NCI-H1930 (cell line): ENCODE data around the gene CASP5.
"Not testable (repeated sequence)": the region's sequence is repeated elsewhere in the genome, so short reads cannot be mapped to it uniquely, and the experiment has no call there.

Experiments used
- DNase-seq, 2 experiments: peaks; one replicate each; lab custom pipeline; 2025; lab: John Stamatoyannopoulos, UW

Gene CASP5

DNA sequence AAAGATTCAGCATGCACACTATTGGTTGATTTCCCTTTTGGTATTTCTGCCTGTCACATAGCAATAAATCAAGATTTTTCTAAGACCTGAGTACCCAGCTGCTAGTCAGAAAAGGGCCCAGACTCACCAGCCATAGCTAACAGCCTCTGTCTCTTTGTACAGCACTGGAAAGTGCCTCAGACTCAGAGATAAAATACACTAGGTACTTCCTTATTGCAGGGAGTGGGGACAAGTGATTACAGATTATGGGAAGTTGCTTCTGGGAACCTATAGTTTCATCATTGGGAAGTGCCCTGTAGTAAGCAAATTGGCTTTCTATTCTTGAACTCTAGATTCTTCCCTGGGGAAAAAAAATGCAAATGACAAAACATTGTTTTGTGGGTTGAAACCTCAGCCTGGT is at the start of gene CASP5:
Gene CASP5 (minus strand): TSS at position 166 of the 400 bp plus-strand sequence. CDS start 32 bp downstream, at position 134.
- no peak for DNase-seq

- not testable (repeated sequence) for DNase-seq
These were observed 49.1 kb upstream of the CASP5 start for GRCh38 chr11:105072080-105072479.

DNA sequence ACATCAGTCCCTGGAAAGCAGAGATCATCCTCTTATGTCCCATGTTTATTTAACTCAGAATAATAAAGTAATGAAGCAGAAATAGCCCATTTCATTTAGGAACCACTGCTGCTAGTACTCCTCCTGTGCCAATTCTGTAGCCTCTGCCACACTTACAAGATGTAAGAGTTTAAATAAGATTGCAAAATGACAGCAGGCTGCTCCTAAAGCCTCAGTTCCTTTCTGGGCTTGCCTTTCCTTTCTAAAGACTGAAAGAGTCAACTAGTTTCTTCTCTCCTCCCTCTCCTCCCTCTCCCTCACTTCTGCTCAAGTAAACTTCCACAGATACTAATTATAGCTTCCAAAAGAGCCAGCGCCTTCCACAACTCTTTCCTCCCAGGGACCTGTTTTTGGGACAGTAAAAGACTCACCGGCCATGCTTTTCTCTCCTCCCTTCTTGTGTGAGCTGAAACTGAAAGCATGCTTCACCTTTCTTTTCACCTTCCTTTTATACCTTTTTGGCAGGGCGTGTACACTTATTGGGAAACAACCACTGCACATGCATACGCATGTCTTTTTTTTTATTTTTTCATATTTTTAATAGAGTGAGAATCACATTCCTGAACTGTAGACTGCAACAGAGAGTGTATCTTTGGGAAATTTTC is 48.2 kb upstream of the CASP5 start:
- DNase-seq, result no peak

- DNase-seq, result no peak
These were observed 47.3 kb upstream of the CASP5 start for GRCh38 chr11:105070306-105070705.

- not testable (repeated sequence) for DNase-seq
These were observed 46.8 kb upstream of the CASP5 start for GRCh38 chr11:105069749-105070148.

DNA sequence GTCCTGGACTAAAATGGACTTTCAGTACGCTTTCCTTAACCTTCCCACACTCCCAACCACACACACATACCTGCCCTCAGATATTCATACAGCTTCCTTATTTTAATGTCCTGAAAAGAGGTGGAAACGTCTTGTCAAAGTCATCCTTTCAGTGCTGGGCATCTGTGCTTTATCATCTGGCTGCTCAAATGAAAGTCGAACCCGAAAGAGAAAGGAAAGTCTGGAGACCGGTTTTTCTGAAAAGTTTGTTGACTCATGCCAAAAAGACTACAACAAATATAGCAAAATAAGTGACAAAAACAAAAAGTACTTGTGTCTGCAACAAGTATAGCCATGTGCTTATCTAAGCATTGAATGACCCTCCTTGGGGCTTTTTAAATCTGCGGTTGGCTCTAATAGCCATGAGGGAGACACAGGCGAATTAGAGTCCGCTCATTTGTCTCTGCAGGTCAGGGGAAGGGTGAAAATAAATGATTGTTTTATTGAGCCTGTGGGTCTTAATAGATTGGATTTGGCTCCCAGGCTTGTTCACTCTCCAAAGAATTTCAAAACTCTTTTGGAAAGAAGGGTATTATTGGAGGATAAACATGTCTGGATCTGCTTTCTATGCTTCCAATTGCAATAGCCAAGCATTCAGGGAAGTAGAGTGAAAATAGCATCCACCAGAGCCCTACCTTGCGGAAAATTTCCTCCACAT is 40.4 kb upstream of the CASP5 start:
- not testable (repeated sequence) for DNase-seq

DNA sequence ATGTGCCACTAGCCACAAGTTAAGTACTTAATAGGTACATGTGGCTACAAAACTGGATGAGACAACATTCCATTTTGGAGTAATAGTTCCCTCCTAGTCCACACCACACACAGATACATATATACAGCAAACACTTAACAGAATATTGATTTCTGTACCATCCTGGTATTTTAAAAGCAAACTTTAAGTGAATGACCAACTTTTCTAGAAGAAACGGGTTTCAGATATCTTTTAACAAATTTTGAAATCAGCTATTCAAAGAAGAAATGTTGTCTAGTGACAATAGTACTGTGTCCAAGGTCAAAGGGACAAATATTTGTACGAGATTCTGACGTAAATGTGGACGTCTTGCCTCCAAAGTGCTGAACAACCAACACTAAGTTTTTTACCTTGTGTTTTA is 34.5 kb upstream of the CASP5 start:
- no peak for DNase-seq

GRCh38 chr11:105056446-105056845 is 33.5 kb upstream of the CASP5 start:
- no peak for DNase-seq

DNA sequence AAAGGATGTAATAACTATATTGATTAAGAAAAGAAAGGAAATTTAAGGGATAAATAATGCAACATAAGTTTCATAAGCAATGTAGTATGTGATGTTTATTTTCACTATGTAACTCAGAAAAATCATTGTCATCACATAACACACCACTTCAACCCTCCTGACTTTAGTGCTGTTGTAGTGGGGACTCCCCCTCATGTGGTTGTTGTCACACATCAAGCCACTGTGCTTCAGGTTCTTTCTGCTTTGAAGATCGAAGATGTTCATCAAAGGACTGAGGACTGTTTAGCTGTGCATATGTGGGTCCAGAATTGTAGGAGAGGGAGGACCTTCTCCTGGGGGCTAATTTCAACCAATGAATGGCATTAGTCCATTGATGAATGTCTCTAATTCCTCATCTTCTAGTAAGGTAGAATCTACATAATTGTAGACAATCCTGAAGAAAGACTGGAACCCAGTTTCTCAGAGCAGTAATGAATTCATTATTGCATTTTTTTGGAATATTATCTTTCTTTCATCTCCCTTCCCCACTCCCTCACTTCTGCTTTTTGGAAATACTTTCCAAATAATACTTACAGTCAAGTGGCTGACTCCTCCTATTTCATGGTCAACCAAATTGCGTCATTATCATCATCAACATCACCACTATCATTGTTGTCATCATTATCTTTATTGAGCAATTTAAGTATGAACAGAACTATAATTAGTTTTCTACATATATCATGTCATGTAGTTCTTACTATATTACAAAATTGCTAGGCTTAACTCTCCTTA is 31.9 kb upstream of the CASP5 start:
- DNase-seq, result no peak

DNA sequence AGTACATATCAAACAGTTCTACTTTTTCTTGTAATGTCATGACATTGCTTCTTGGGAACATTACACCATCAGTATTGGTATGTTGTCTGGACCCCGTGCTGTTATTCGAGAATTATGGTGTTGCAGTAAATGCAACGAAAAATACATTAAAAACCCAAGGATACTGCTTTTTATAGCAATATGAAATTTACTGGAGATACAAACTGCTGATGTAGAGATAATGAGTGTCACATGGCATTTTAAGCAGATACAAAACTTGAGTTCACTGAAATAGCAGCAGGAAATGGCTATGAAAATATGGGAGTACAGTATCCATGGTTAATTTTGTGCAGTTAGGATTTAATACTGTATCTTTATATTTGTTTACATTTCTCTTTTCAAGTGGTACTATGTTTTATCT is 29.5 kb upstream of the CASP5 start:
- no peak for DNase-seq

GRCh38 chr11:105051559-105051958 is 28.6 kb upstream of the CASP5 start:
- DNase-seq, result no peak

DNA sequence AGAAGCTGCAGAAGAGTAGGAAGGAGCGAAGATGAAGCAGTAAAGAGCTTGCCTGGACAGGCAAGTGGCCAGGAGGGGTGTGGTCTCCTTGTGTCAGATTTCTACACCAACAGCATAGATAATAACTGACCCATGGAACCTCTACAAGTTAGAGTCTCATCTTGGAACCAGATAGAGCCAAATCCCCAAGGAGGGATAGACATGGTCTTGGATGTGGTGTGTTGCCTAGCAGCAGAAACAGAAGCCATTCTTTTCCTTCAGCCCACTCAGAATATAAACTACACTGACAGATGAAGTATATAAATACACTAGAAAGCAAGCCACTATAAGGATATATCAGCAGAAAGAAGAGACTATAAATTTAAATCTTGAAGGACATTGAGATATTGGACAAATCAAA is 26.5 kb upstream of the CASP5 start:
- DNase-seq, result no peak

GRCh38 chr11:105046898-105047579 is 24.1 kb upstream of the CASP5 start:
- no peak for DNase-seq

DNA sequence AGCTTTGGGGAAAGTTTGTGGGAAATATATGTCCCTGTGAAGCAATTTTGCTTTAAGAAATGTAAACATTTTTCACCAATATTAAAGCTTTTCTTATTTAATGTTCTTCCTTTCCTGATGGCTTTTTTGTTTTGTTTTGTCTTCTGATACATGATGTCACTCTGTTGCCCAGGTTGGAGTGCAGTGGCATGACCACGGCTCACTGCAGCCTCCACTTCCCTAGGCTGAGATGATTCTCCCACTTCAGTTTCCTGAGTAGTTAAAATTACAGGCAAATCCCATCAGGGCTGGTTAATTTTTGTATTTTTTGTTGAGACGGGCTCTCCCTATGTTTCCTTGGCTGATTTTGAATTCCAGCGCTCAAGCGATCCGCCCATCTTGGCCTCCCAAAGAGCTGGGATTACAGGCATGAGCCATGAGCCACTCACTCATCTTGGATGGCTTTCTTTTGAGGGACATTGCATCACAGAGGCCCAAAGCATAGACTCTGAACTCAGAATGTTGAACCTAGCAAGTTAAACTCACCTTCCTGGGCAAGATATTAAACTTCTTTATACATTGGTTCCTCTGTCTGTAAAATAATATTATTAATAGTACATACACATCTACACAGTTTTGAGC is 22.8 kb upstream of the CASP5 start:
- no peak for DNase-seq

DNA sequence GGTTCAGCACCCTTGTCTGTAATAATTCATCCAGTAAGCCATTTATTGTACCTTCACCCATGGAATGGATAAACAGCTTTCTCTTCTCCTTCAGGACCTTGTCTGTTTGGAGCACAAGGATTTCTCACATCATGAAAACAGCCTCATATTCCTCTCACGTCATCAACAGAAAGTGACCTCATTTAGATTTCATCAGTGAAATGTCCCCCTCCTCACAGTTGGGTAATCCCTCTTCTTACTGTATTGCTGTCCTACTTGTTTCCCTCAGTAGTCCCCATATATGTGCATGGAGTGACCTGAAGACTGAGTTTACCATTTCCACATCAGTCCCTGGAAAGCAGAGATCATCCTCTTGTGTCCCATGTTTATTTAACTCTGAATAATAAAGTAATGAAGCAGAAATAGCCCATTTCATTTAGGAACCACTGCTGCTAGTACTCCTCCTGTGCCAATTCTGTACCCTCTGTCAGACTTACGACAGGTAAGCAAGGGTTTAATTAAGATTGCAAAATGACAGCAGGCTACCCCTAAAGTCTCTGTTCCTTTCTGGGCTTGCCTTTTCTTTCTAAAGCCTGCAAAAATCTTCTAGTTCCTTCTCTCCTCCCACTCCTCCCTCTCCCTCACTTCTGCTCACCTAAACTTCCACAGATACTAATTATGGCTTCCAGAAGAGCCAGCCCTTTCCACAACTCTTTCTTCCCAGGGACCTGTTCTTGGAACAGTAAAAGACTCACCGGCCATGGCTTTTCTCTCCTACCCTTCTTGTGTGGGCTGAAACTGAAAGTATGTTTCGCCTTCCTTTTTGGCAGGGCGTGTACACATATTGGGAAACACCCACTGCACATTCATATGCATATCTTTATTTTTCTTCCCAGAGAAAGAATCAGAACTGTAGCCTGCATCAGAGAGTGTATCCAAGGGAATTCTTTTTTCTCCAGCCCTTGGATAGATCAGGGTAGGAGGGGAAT is 21.9 kb upstream of the CASP5 start, which contains the start of gene CARD16:
Gene CARD16 (minus strand): TSS at position 779 of the 968 bp plus-strand sequence. CDS start 38 bp downstream, at position 741.
- DNase-seq, result not testable (repeated sequence)

DNA sequence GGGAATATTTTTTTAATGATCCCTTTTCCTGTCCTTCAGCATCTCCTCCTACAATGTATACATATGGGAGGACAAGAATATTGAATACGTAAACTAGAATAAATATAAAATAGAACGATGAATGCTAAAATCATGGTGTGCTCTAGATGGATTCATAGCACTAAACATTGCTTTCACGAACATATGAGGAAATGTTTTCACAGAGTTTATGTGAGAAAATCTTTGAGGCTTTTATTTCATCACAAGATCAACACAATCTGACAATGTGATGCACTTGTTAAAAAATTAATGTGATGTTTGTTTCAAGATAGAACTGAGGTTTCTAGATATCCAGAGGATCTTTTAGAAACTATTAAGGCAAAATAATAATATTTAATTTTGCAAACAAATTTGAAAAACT is 19.2 kb upstream of the CASP5 start:
- DNase-seq, result no peak

DNA sequence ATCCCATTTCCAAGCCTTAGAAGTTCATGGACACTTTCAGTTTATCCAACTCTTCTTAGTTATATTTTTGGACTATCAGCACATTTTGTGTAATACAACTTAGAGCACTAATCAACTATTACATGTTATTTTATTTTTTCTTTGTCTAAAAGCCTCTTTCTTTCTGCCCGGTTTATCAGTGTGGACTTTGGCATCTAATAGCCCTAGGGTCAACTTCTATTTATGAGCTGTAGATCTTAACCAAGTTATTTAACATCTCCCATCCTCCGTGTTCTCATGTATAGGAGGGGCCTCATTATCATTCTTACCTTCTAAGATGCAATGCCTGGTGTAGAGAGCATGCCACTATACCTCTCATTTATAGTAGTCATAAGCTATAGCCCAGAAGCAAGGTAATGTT is 17.7 kb upstream of the CASP5 start:
- no peak for DNase-seq

DNA sequence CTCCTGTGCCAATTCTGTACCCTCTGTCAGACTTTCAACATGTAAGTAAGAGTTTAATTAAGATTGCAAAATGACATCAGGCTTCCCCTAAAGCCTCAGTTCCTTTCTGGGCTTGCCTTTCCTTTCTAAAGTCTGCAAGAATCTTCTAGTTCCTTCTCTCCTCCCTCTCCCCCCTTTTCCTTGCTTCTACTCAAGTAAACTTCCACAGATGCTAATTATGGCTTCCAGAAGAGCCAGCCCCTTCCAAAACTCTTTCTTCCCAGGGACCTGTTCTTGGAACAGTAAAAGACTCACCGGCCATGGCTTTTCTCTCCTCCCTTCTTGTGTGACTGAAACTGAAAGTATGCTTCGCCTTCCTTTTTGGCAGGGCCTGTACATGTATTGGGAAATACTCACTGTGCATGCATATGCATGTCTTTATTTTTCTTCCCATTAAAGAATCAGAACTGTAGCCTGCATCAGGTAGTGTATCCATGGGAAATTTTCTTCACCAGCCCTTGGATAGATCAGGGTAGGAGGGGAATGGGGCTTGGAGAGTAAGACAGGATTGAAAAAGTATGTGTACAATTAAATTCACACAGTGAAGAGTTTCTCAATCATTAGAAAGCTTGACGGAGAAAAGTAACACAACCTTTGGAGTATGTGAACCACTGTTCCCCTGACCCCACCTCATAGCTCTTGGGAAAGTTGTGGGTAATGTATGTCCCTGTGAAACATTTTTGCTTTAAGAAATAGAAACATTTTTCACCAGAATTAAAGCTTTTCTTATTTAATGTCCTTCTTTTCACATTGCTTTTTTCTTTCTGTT is 12.0 kb upstream of the CASP5 start, which contains the start of gene CASP1:
Gene CASP1 (minus strand): TSS at position 332 of the 808 bp plus-strand sequence. CDS start 31 bp downstream, at position 301.
- DNase-seq, result no peak

DNA sequence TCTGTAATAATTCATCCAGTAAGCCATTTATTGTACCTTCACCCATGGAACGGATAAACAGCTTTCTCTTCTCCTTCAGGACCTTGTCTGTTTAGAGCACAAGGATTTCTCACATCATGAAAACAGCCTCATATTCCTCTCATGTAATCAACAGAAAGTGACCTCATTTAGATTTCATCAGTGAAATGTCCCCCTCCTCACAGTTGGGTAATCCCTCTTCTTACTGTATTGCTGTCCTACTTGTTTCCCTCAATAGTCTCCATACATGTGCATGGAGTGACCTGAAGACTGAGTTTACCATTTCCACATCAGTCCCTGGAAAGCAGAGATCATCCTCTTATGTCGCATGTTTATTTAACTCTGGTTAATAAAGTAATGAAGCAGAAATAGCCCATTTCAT is 11.4 kb upstream of the CASP5 start:
- not testable (repeated sequence) for DNase-seq

DNA sequence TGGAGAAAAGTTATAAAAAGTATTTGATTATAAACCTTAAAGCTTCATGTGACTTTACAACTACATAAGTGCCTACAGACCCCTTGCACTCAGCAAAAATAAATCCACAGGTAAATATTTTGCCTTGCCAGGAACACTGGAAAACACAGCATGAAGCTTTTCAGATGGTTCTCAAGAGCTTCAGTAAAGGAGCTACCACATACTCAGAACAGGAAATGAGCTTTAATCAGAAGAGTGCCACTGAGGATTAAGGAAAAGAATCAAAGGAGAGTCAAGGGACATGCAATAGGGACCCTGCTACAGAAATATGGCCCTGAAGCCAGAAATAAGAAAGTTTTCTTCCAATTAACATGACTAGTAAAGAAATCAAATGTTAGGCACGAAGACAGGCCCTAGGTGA is 10.8 kb upstream of the CASP5 start:
- DNase-seq, result no peak
